ENCODE results near the gene FAM174C. TPM values are rescaled to one million over a fixed set of nuclear protein-coding genes. Genes with fewer than 3 reads are reported as not detected.

Gene FAM174C
- total and polyA plus RNA-seq, 11 donors, result 11.6 to 56.4 (median 23.8) TPM

DNA sequence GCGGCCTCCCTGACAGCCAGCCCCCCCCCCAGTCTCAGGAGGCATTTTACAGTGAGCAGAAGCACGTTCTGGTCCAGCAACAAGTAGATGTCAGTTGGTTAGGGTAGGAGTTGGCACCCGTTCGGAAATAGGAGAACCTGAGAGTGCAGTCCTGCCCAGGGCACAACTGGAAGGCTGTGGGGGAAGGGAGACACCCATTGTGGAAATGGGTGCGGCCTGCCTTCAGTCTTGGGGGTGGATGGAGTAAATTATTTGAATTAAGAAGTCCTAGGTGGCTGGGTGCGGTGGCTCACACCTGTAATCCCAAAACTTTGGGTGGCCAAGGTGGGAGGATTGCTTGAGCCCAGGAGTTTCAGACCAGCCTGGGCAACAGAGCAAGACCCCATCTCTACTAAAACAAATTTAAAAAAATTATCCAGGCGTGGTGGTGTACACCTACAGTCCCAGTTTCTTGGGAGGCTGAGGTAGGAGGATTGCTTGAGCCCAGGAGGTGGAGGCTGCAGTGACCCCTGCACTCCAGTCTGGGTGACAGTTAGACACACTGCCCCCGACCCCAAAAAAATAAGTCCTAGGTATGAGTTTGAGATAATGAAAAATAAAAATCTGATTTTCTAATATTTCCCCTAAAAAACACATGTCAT, 5.0 kb upstream of the FAM174C start:
- DNase-seq, result peak in 1 of 5 donors; percentile 35
- ATAC-seq, result no peak
- H3K4me3 ChIP-seq, result peak overlapping the region; percentile 5 to 92 (median 72)
- H3K4me1 ChIP-seq, result peaks cover 13 to 93% (median 88%) of the 10 kb centered on the region in 12 donors
- WGBS, 4 donors, result 20 to 29% (median 23%) methylated on average over 7 to 8 of the region's 8 CpGs
- intact Hi-C loops (cut with DNase I), result loop anchor here in 6 of 10 donors (5.0 to 10.0 kb wide), 7 partner anchors 84 to 784 kb away; partner anchors contain the start of genes DAZAP1 (in 2 of the 6), GAMT (in 2 of the 6), ADAMTSL5 (in 1 of the 6) and GPX4 (in 1 of the 6)
- peaks cover 2 to 52% (median 48%) of the 10 kb centered on the region in 9 donors for H3K36me3 ChIP-seq
- H3K27me3 ChIP-seq, result no peaks in the 10 kb centered on the region
- no peaks in the 10 kb centered on the region for H3K9me3 ChIP-seq
- TF ChIP-seq POLR2A (IDR thresholded peaks at IDR 0.05) (no peak), CTCF (IDR thresholded peaks at IDR 0.05) (no peak)
- peak overlapping the region; percentile 92 to 100 (median 98) for H3K27ac ChIP-seq

DNA sequence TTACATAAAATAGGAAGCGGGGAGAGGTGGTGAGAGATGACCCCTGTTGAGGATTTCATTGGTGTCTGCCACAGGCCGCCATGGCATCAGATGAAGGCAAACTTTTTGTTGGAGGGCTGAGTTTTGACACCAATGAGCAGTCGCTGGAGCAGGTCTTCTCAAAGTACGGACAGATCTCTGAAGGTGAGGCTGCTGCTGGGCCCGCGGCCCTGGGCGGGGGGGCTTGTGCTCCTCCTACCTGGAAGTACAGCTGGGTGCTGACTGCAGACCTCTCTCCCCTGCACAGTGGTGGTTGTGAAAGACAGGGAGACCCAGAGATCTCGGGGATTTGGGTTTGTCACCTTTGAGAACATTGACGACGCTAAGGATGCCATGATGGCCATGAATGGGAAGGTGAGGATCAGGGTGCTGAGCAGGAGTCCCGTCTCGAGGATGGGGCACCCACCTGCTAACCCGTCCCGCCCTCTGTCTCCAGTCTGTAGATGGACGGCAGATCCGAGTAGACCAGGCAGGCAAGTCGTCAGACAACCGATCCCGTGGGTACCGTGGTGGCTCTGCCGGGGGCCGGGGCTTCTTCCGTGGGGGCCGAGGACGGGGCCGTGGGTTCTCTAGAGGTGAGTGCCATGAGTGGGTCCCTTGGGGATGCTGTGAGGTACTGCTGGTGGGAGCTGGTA, 4.3 kb upstream of the FAM174C start:
- 52 to 57% (median 53%) methylated on average over 26 of the region's 26 CpGs for WGBS, 4 donors
- Histone ChIP-seq H3K9me3 (no peaks in the 10 kb centered on the region), H3K4me1 (peaks cover 13 to 91% (median 82%) of the 10 kb centered on the region in 12 donors), H3K27me3 (no peaks in the 10 kb centered on the region), H3K36me3 (peaks cover 2 to 52% (median 48%) of the 10 kb centered on the region in 9 donors), H3K27ac (peak overlapping the region; percentile 92 to 100 (median 98)), H3K4me3 (peak overlapping the region in 11 of 12 donors; percentile 33 to 92 (median 72))
- ATAC-seq (no peak), DNase-seq (no peak)
- intact Hi-C loops (cut with DNase I), result loop anchor here in 6 of 10 donors (5.0 to 10.0 kb wide), 7 partner anchors 84 to 784 kb away; partner anchors contain the start of genes DAZAP1 (in 2 of the 6), GAMT (in 2 of the 6), ADAMTSL5 (in 1 of the 6) and GPX4 (in 1 of the 6)
- TF ChIP-seq CTCF (IDR thresholded peaks at IDR 0.05) (no peak), POLR2A (IDR thresholded peaks at IDR 0.05) (no peak)

DNA sequence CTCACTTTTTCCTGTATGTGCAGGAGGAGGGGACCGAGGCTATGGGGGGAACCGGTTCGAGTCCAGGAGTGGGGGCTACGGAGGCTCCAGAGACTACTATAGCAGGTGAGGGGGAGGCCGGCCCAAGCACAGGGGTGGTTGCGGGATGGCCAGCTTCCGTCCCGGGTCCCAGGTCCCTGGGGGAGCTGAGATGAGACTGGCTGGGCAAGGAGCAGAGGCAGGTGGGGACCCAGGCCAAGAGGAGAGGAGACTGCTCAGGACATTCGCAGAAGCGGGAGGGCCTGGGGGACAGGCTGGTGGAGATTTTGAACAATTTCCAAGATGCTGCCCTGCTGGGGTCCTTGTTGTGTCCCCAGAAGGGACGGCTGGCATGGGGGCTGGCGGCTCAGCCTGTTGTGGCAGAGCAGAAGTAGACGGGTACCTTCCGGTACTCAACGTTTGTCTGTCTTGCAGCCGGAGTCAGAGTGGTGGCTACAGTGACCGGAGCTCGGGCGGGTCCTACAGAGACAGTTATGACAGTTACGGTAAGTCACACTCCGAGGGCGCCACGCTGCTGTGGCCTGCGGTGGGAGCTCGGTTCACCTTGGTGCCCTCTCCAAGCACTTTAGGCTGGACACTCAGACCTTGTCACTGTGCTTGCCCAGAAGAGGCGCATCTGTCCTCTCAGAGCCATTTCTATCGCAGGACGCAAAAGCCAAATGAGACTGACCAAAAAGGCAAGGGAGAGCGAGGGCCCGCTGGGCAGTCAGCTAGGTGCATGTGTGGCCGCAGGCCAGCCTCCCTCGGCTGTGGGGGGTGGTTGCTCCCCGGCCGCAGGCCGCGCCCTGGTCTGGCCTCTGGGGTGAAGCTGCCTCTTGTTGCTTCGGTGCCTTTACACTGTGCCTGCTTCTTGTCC, 3.6 kb upstream of the FAM174C start:
- peaks cover 13 to 91% (median 82%) of the 10 kb centered on the region in 12 donors for H3K4me1 ChIP-seq
- TF ChIP-seq CTCF (IDR thresholded peaks at IDR 0.05) (no peak), POLR2A (IDR thresholded peaks at IDR 0.05) (no peak)
- H3K36me3 ChIP-seq, result peaks cover 2 to 52% (median 48%) of the 10 kb centered on the region in 9 donors
- H3K9me3 ChIP-seq, result no peaks in the 10 kb centered on the region
- H3K27ac ChIP-seq, result peak overlapping the region in 11 of 12 donors; percentile 17 to 100 (median 98)
- ATAC-seq (no peak), DNase-seq (peak in 1 of 5 donors; percentile 43)
- H3K27me3 ChIP-seq, result no peaks in the 10 kb centered on the region
- peak overlapping the region in 10 of 12 donors; percentile 33 to 92 (median 72) for H3K4me3 ChIP-seq
- intact Hi-C loops (cut with DNase I), result loop anchor here in 6 of 10 donors (5.0 to 10.0 kb wide), 7 partner anchors 83 to 783 kb away; partner anchors contain the start of genes DAZAP1 (in 2 of the 6), GAMT (in 2 of the 6), ADAMTSL5 (in 1 of the 6) and GPX4 (in 1 of the 6)
- WGBS, 4 donors, result 50 to 61% (median 57%) methylated on average over 35 to 37 of the region's 37 CpGs
